SU-DHL-6 (cell line): Measurements from ENCODE around the gene IRF2.

ENCODE experiments used
- CTCF ChIP-seq: fragments of 200-600 bp; sonication (generic); IDR thresholded peaks from one replicate; pipeline ENCODE4 v1.5.1; 2017; ENCODE audit warnings: antibody characterized with exemption, mild to moderate bottlenecking, low read length, moderate library complexity; ENCODE audit not compliant: insufficient read depth, poor library complexity, severe bottlenecking
- EZH2phosphoT487 ChIP-seq: fragments of 200-600 bp; sonication (generic), shearing (Covaris generic); conservative IDR thresholded peaks from 2 replicates; pipeline ENCODE4 v1.6.1; 2018; ENCODE audit warnings: mild to moderate bottlenecking, antibody characterized with exemption, low read length, moderate library complexity, mixed read lengths

GRCh38 chr4:184380707-184381106 is 93.6 kb downstream of the IRF2 start:
- TF ChIP-seq CTCF, result no peak
- TF ChIP-seq EZH2phosphoT487, result no peak
